ENCODE measurements around the gene RBM39. TPM values are rescaled to one million over a fixed set of nuclear protein-coding genes. Genes with fewer than 3 reads are reported as not detected.

The RBM39 gene
- total RNA-seq, 1 experiment from 2014 or later = 341 TPM

DNA sequence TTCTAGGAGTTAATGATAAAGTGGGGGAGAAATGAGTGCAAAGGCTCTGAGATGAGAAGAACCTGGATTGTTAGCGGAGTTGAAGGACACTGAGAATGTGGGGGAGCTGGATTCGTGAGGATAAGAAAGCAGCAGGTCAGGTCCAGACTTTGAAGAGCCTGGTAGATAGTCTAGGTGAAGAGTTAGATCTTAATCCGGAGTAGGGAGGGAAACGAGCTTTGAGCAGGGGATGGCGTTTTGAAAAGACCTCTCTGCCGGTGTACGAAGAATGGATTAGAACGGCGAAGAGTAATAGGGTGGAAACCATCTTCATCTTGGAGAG, 29.3 kb upstream of the RBM39 start:
- Histone ChIP-seq H3K9me2 (replicated peaks; ENCODE audit: low read length) (no peaks in the 10 kb centered on the region), H3K36me3 (ENCODE audit: low read depth, low read length) (peaks cover 9% of the 10 kb centered on the region; the same call in 1 of the 2 replicates), H3K4me2 (ENCODE audit: low read length) (peak overlapping the region; percentile 18; the same call in 1 of the 2 replicates), H4K20me1 (ENCODE audit: low read length) (0 out of 2 replicates have a peak, but pooled peaks cover 4% of the 10 kb centered on the region), H3K79me2 (ENCODE audit: low read length) (peaks cover 40% of the 10 kb centered on the region), H3K4me3 (ENCODE audit: low read length) (no peak overlapping the region), H3K9ac (ENCODE audit: low read length) (no peak overlapping the region), H3F3A (ENCODE audit: low read length, unreplicated experiment) (no peaks in the 10 kb centered on the region), H3K9me3 (ENCODE audit: low read length) (no peaks in the 10 kb centered on the region), H2AFZ (ENCODE audit: low read length) (peak overlapping the region; percentile 32; the same call in 1 of the 2 replicates), H3K4me1 (ENCODE audit: insufficient read depth, low read length) (peaks cover 29% of the 10 kb centered on the region), H3K27ac (ENCODE audit: low read length) (no peak overlapping the region), H3K27me3 (ENCODE audit: low read length) (no peaks in the 10 kb centered on the region)
- TF ChIP-seq EZH2 (IDR thresholded peaks at IDR 0.05; ENCODE audit: low read length, unreplicated experiment) = no peak
- TF ChIP-seq, protein P1, sequence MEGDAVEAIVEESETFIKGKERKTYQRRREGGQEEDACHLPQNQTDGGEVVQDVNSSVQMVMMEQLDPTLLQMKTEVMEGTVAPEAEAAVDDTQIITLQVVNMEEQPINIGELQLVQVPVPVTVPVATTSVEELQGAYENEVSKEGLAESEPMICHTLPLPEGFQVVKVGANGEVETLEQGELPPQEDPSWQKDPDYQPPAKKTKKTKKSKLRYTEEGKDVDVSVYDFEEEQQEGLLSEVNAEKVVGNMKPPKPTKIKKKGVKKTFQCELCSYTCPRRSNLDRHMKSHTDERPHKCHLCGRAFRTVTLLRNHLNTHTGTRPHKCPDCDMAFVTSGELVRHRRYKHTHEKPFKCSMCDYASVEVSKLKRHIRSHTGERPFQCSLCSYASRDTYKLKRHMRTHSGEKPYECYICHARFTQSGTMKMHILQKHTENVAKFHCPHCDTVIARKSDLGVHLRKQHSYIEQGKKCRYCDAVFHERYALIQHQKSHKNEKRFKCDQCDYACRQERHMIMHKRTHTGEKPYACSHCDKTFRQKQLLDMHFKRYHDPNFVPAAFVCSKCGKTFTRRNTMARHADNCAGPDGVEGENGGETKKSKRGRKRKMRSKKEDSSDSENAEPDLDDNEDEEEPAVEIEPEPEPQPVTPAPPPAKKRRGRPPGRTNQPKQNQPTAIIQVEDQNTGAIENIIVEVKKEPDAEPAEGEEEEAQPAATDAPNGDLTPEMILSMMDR (conservative IDR thresholded peaks at IDR 0.05; ENCODE audit: low read depth, low read length) = no peak
- no peak for TF ChIP-seq EZH2phosphoT487 (IDR thresholded peaks at IDR 0.05; ENCODE audit: borderline replicate concordance, low read length)
- CTCF ChIA-PET = no interaction called here
- DNase-seq (no peak), ATAC-seq (no peak)
- intact Hi-C loops (cut with micrococcal nuclease) = loop anchor here (2.0 kb wide), 1 partner anchor 181 kb away; no protein-coding TSS in a partner anchor
- BruUV-seq (replicated peaks) = TSS peak; percentile 58
- POLR2A ChIA-PET (ENCODE audit: unreplicated experiment) = interaction anchor here (0.6 to 2.1 kb wide), 2 partner anchors 10 to 29 kb away, joined by 4 to 19 read pairs; partner anchors contain the start of gene RBM39

DNA sequence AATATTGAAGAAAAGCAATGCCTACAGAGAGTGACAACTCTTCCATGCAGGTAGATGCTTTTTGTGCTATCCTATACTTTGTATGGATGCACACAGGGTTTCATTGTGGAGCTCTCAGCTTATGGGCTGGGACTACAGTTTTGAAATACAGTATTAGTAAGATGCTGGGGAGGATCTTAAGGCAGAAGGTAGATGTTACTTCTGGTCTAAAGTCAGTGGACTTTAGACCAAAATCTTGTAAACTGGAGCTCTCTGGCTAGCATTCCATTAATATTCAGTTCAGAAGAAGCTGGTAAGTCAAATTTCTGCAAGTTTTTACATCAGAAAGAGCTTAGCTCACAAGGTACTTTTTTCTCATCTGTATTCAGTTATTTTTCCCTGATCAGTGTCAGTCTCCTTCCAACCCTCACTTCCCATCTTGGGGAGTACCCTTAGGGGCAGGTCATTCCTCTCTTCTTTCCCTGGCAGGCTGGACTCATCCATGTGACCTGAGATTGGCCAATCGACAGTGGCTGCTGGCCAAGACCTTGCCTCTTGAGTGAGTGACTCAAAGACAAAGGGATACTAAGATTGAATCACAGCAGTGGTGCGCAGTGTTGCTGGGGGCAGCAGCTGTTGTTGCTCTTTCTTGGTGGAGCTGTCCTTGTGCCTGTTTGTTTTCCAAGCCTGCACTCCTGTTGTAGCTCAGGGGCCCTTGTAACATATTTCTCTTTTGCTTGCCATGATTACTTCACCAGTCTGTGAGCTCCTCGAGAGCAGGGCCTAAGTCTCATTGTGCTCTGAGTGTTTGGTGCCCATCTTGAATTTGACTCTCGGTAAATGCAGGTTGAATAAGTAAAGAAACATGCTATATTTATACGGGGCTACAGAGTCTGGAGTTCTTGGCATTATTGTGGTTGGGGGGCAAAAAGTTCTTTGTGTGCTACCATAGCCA, 26.9 kb upstream of the RBM39 start:
- no peak overlapping the region for H3K4me3 ChIP-seq (ENCODE audit: low read length)
- no TSS peak for BruUV-seq (replicated peaks)
- CTCF ChIA-PET = interaction anchor here (0.7 kb wide), 2 partner anchors 115 to 178 kb away, joined by 3 read pairs; no protein-coding TSS in a partner anchor
- H3F3A ChIP-seq (ENCODE audit: low read length, unreplicated experiment) = no peaks in the 10 kb centered on the region
- intact Hi-C loops (cut with micrococcal nuclease) = loop anchor here (2.0 kb wide), 1 partner anchor 26 kb away; the partner anchor contains the start of gene RBM39
- peak overlapping the region; percentile 47 for H3K27ac ChIP-seq (ENCODE audit: low read length)
- H2AFZ ChIP-seq (ENCODE audit: low read length) = peak overlapping the region; percentile 57
- H3K4me1 ChIP-seq (ENCODE audit: insufficient read depth, low read length) = peaks cover 23% of the 10 kb centered on the region
- DNase-seq = peak; percentile 95
- no peaks in the 10 kb centered on the region for H4K20me1 ChIP-seq (ENCODE audit: low read length)
- H3K9me3 ChIP-seq (ENCODE audit: low read length) = no peaks in the 10 kb centered on the region
- H3K79me2 ChIP-seq (ENCODE audit: low read length) = peaks cover 19% of the 10 kb centered on the region
- H3K36me3 ChIP-seq (ENCODE audit: low read depth, low read length) = no peaks in the 10 kb centered on the region
- H3K27me3 ChIP-seq (ENCODE audit: low read length) = no peaks in the 10 kb centered on the region
- no peaks in the 10 kb centered on the region for H3K9me2 ChIP-seq (replicated peaks; ENCODE audit: low read length)
- POLR2A ChIA-PET (ENCODE audit: unreplicated experiment) = interaction anchor here (0.6 to 1.6 kb wide), 3 partner anchors 25 to 27 kb away, joined by 5 to 18 read pairs (median 7); partner anchors contain the start of gene RBM39
- ATAC-seq = peak; percentile 39
- no peak for TF ChIP-seq EZH2 (IDR thresholded peaks at IDR 0.05; ENCODE audit: low read length, unreplicated experiment)
- TF ChIP-seq, protein P1 (conservative IDR thresholded peaks at IDR 0.05; ENCODE audit: low read depth, low read length) = no peak
- no peak for TF ChIP-seq EZH2phosphoT487 (IDR thresholded peaks at IDR 0.05; ENCODE audit: borderline replicate concordance, low read length)
- no peak overlapping the region for H3K9ac ChIP-seq (ENCODE audit: low read length)
- H3K4me2 ChIP-seq (ENCODE audit: low read length) = peak overlapping the region; percentile 23; the same call in 1 of the 2 replicates
